CD4-positive, alpha-beta T cell treated with Interleukin-17A for 1 hour (primary cell): ENCODE data around the gene ARHGEF9.
"Not testable (repeated sequence)": the region's sequence is repeated elsewhere in the genome, so short reads cannot be mapped to it uniquely, and the experiment has no call there.

Source experiments
- DNase-seq: peaks from one replicate; pipeline ENCODE4 v3.0.0-alpha.2; 2020

ARHGEF9 gene

GRCh38 chrX:63656871-63657580 is 128.0 kb downstream of the ARHGEF9 start:
- no peak for DNase-seq

- DNase-seq = no peak
These were observed 132.8 kb downstream of the ARHGEF9 start for GRCh38 chrX:63652086-63652765.

GRCh38 chrX:63645748-63646147 is 139.3 kb downstream of the ARHGEF9 start:
- not testable (repeated sequence) for DNase-seq

GRCh38 chrX:63635750-63636149 is 149.3 kb downstream of the ARHGEF9 start:
- DNase-seq = no peak

- no peak for DNase-seq
These were observed 171.4 kb downstream of the ARHGEF9 start for GRCh38 chrX:63613531-63614028.

GRCh38 chrX:63585936-63586335 is 199.1 kb downstream of the ARHGEF9 start:
- no peak for DNase-seq
